ENCODE measurements around the gene TRIM15. TPM values are rescaled to one million over a fixed set of nuclear protein-coding genes. Genes with fewer than 3 reads are reported as not detected.
A peak's percentile ranks its signal among the peaks of the same experiment; 100 is the strongest.

TRIM15 gene
- total RNA-seq, 1 experiment from 2014 or later: 0.35 TPM

GRCh38 chr6:30207619-30208295 lies 44.4 kb downstream of the TRIM15 start:
- ChIA-PET CTCF (interaction anchor here (2.2 to 2.5 kb wide), 2 partner anchors 10 to 76 kb away, joined by 7 to 14 read pairs; no protein-coding TSS in a partner anchor), POLR2A (no interaction called here)
- Mint-ChIP-seq H3K36me3 (no peaks in the 10 kb centered on the region; the same call in 1 of the 2 replicates), H3K4me1 (peaks cover 72% of the 10 kb centered on the region), H3K27me3 (ENCODE audit: low read depth) (peaks cover 3% of the 10 kb centered on the region; the same call in 1 of the 2 replicates), H3K9me3 (no peaks in the 10 kb centered on the region), H3K27ac (peak overlapping the region; percentile 93), H3K4me3 (peak overlapping the region; percentile 17; the same call in 1 of the 2 replicates)
- no peak for TF ChIP-seq CTCF (IDR thresholded peaks at IDR 0.05)
- no peak for TF ChIP-seq RORB (CRISPR knock-in tag; IDR thresholded peaks at IDR 0.05)
- TF ChIP-seq TP53 (CRISPR knock-in tag; IDR thresholded peaks at IDR 0.05): no peak
- peak; percentile 50; the same call in 1 of the 2 replicates for ATAC-seq
- DNase-seq (ENCODE audit: low spot score): no peak

DNA sequence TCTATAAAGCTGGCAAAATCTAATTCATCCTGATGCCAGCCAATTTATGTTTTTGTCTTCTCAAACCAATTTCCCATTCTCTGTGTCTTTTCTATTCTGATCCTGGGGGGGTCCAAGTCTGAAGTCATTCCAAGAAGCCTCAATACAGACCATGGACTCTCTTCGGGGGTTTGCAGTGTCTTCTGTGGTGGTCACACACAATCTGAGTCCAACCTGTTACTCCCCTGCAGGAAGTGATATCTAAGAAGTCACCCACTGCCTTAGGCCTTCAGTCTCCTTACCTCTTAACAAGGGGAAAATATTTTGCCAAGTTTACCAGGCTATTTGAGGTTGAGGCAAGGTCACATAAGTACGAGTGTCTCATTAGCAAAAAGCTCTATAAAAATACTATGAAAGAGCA lies 48.0 kb downstream of the TRIM15 start:
- peaks cover 20% of the 10 kb centered on the region for H3K27me3 Mint-ChIP-seq (ENCODE audit: low read depth)
- no peaks in the 10 kb centered on the region; the same call in 1 of the 2 replicates for H3K36me3 Mint-ChIP-seq
- TF ChIP-seq FOXP1 (CRISPR knock-in tag; IDR thresholded peaks at IDR 0.05; ENCODE audit: borderline replicate concordance) (no peak), MXD4 (CRISPR knock-in tag; IDR thresholded peaks at IDR 0.05; ENCODE audit: borderline replicate concordance) (no peak), CTCF (IDR thresholded peaks at IDR 0.05) (no peak), KAT7 (CRISPR knock-in tag; IDR thresholded peaks at IDR 0.05; ENCODE audit: borderline replicate concordance) (no peak), E2F1 (CRISPR knock-in tag; IDR thresholded peaks at IDR 0.05) (no peak), NR3C1 (CRISPR knock-in tag; conservative IDR thresholded peaks at IDR 0.05; ENCODE audit: low read depth) (no peak), PREB (CRISPR knock-in tag; IDR thresholded peaks at IDR 0.05; ENCODE audit: borderline replicate concordance) (no peak), RELA (CRISPR knock-in tag; IDR thresholded peaks at IDR 0.05; ENCODE audit: borderline replicate concordance) (no peak), FOXJ3 (CRISPR knock-in tag; IDR thresholded peaks at IDR 0.05; ENCODE audit: borderline replicate concordance) (no peak), OVOL2 (CRISPR knock-in tag; IDR thresholded peaks at IDR 0.05; ENCODE audit: borderline replicate concordance) (no peak)
- TF ChIP-seq, protein P1, sequence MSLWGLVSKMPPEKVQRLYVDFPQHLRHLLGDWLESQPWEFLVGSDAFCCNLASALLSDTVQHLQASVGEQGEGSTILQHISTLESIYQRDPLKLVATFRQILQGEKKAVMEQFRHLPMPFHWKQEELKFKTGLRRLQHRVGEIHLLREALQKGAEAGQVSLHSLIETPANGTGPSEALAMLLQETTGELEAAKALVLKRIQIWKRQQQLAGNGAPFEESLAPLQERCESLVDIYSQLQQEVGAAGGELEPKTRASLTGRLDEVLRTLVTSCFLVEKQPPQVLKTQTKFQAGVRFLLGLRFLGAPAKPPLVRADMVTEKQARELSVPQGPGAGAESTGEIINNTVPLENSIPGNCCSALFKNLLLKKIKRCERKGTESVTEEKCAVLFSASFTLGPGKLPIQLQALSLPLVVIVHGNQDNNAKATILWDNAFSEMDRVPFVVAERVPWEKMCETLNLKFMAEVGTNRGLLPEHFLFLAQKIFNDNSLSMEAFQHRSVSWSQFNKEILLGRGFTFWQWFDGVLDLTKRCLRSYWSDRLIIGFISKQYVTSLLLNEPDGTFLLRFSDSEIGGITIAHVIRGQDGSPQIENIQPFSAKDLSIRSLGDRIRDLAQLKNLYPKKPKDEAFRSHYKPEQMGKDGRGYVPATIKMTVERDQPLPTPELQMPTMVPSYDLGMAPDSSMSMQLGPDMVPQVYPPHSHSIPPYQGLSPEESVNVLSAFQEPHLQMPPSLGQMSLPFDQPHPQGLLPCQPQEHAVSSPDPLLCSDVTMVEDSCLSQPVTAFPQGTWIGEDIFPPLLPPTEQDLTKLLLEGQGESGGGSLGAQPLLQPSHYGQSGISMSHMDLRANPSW (CRISPR knock-in tag; conservative IDR thresholded peaks at IDR 0.05; ENCODE audit: low read depth): no peak
- TF ChIP-seq, protein P2, sequence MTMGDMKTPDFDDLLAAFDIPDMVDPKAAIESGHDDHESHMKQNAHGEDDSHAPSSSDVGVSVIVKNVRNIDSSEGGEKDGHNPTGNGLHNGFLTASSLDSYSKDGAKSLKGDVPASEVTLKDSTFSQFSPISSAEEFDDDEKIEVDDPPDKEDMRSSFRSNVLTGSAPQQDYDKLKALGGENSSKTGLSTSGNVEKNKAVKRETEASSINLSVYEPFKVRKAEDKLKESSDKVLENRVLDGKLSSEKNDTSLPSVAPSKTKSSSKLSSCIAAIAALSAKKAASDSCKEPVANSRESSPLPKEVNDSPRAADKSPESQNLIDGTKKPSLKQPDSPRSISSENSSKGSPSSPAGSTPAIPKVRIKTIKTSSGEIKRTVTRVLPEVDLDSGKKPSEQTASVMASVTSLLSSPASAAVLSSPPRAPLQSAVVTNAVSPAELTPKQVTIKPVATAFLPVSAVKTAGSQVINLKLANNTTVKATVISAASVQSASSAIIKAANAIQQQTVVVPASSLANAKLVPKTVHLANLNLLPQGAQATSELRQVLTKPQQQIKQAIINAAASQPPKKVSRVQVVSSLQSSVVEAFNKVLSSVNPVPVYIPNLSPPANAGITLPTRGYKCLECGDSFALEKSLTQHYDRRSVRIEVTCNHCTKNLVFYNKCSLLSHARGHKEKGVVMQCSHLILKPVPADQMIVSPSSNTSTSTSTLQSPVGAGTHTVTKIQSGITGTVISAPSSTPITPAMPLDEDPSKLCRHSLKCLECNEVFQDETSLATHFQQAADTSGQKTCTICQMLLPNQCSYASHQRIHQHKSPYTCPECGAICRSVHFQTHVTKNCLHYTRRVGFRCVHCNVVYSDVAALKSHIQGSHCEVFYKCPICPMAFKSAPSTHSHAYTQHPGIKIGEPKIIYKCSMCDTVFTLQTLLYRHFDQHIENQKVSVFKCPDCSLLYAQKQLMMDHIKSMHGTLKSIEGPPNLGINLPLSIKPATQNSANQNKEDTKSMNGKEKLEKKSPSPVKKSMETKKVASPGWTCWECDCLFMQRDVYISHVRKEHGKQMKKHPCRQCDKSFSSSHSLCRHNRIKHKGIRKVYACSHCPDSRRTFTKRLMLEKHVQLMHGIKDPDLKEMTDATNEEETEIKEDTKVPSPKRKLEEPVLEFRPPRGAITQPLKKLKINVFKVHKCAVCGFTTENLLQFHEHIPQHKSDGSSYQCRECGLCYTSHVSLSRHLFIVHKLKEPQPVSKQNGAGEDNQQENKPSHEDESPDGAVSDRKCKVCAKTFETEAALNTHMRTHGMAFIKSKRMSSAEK (CRISPR knock-in tag; IDR thresholded peaks at IDR 0.05; ENCODE audit: borderline replicate concordance): no peak
- TF ChIP-seq, protein P3, sequence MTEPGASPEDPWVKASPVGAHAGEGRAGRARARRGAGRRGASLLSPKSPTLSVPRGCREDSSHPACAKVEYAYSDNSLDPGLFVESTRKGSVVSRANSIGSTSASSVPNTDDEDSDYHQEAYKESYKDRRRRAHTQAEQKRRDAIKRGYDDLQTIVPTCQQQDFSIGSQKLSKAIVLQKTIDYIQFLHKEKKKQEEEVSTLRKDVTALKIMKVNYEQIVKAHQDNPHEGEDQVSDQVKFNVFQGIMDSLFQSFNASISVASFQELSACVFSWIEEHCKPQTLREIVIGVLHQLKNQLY (CRISPR knock-in tag; IDR thresholded peaks at IDR 0.05): no peak
- H3K27ac Mint-ChIP-seq: no peak overlapping the region
- H3K4me3 Mint-ChIP-seq: peak overlapping the region; percentile 97
- H3K4me1 Mint-ChIP-seq: peaks cover 58% of the 10 kb centered on the region
- no peaks in the 10 kb centered on the region for H3K9me3 Mint-ChIP-seq
- ChIA-PET POLR2A (no interaction called here), CTCF (no interaction called here)
- ATAC-seq: no peak
- no peak for DNase-seq (ENCODE audit: low spot score)
